PC-9 (cell line): ENCODE measurements around the gene KCNT2. TPM values are rescaled to one million over a fixed set of nuclear protein-coding genes. Genes with fewer than 3 reads are reported as not detected.
A peak's percentile ranks its signal among the peaks of the same experiment; 100 is the strongest.
"Not testable (repeated sequence)": the region's sequence is repeated elsewhere in the genome, so short reads cannot be mapped to it uniquely, and the experiment has no call there.

ENCODE experiments used
- BruUV-seq: library from RNA; stranded (reverse); fragments of 400-500 nt; replicated peaks from 2 replicates; lab custom pipeline; 2021; lab: Mats Ljungman, UMichigan
- CTCF ChIA-PET: fragments of 300-600 bp; sonication (Branson Sonifier 250); formaldehyde crosslinking; loops from one replicate; lab custom pipeline; 2022; ENCODE audit warnings: antibody characterized with exemption; lab: Charles Lee
- POLR2A ChIA-PET: fragments of 300-600 bp; sonication (Branson Sonifier 250); formaldehyde crosslinking; loops from one replicate; lab custom pipeline; 2022; ENCODE audit warnings: antibody characterized with exemption; ENCODE audit not compliant: unreplicated experiment; lab: Charles Lee
- DNase-seq, 2 experiments: peaks; one replicate each; pipeline versions ENCODE4 v3.0.0 to v3.0.0-alpha.2; 2015 to 2022; ENCODE audit warnings: mixed read lengths in 1 of 2
- H2AFZ ChIP-seq: fragments of 200-600 bp; sonication (generic); 2 replicates; pipeline ENCODE4 v1.8.1; 2017; ENCODE audit warnings: antibody characterized with exemption
- H3F3A ChIP-seq: fragments of 200-600 bp; sonication (generic); 2 replicates; pipeline ENCODE4 v1.8.1; 2017; ENCODE audit warnings: antibody characterized with exemption, mild to moderate bottlenecking, low read depth; ENCODE audit not compliant: insufficient read depth
- H3K27ac ChIP-seq: fragments of 200-600 bp; sonication (generic); 2 replicates; pipeline ENCODE4 v1.6.1; 2016; ENCODE audit warnings: mixed run types
- H3K27me3 ChIP-seq: fragments of 200-600 bp; sonication (generic); 2 replicates; pipeline ENCODE4 v1.6.1; 2016; ENCODE audit warnings: low read depth, mixed run types; ENCODE audit not compliant: insufficient read depth
- H3K36me3 ChIP-seq: fragments of 200-600 bp; sonication (generic); 2 replicates; pipeline ENCODE4 v1.6.1; 2016; ENCODE audit warnings: low read depth, mixed run types
- H3K4me1 ChIP-seq: fragments of 200-600 bp; sonication (generic); replicated peaks from 2 replicates; pipeline ENCODE4 v1.6.1; 2016; ENCODE audit warnings: mixed run types; ENCODE audit not compliant: insufficient read depth
- H3K4me2 ChIP-seq: fragments of 200-600 bp; sonication (generic); 2 replicates; pipeline ENCODE4 v1.6.1; 2017; ENCODE audit warnings: mixed run types
- H3K4me3 ChIP-seq: fragments of 200-600 bp; sonication (generic); 2 replicates; pipeline ENCODE4 v1.6.1; 2016; ENCODE audit warnings: mixed run types
- H3K79me2 ChIP-seq: fragments of 200-600 bp; sonication (generic); 2 replicates; pipeline ENCODE4 v1.6.1; 2017; ENCODE audit warnings: low read depth, mixed run types
- H3K9me2 ChIP-seq: fragments of 200-600 bp; sonication (generic); 2 replicates; pipeline ENCODE4 v1.8.1; 2017; ENCODE audit warnings: mild to moderate bottlenecking; ENCODE audit not compliant: insufficient read depth
- H3K9me3 ChIP-seq: fragments of 200-600 bp; sonication (generic); 2 replicates; pipeline ENCODE4 v1.8.1; 2016; ENCODE audit warnings: low read depth; ENCODE audit not compliant: insufficient read depth
- H4K20me1 ChIP-seq: fragments of 200-600 bp; sonication (generic); 2 replicates; pipeline ENCODE4 v1.8.1; 2017; ENCODE audit not compliant: insufficient read depth
- CTCF ChIP-seq: fragments of 200-600 bp; sonication (generic); conservative IDR thresholded peaks from 2 replicates; pipeline ENCODE4 v1.6.1; 2017; ENCODE audit warnings: mixed run types, antibody characterized with exemption, mild to moderate bottlenecking, moderate library complexity
- EZH2 ChIP-seq: fragments of 200-600 bp; sonication (generic); IDR thresholded peaks from 2 replicates; pipeline ENCODE4 v1.8.0; 2017; ENCODE audit warnings: antibody characterized with exemption, low read depth
- intact Hi-C: fragments of 100-400 bp; cut with micrococcal nuclease; formaldehyde crosslinking; loops from one replicate; pipeline ENCODE4 v1.10.0; 2022; ENCODE audit not compliant: unreplicated experiment
- total RNA-seq: library from RNA; stranded (reverse); gene quantifications from 2 replicates; pipeline ENCODE4 v1.2.3, GENCODE V29; 2021

The KCNT2 gene
- total RNA-seq, 1 experiment from 2014 or later: 0.90 TPM

GRCh38 chr1:196278816-196279215 is 329.4 kb downstream of the KCNT2 start:
- POLR2A ChIA-PET: no interaction called here
- BruUV-seq: no TSS peak
- TF ChIP-seq EZH2 (no peak), CTCF (no peak)
- H3K4me2 ChIP-seq: no peak overlapping the region
- intact Hi-C loops: no loop called here
- H4K20me1 ChIP-seq: no peaks in the 10 kb centered on the region
- no peak overlapping the region for H2AFZ ChIP-seq
- H3K9me3 ChIP-seq: no peaks in the 10 kb centered on the region; the same call in 1 of the 2 replicates
- H3K36me3 ChIP-seq: no peaks in the 10 kb centered on the region
- H3K27me3 ChIP-seq: no peaks in the 10 kb centered on the region
- CTCF ChIA-PET: no interaction called here
- no peak overlapping the region for H3K27ac ChIP-seq
- DNase-seq: no peak
- no peaks in the 10 kb centered on the region for H3K4me1 ChIP-seq
- H3K4me3 ChIP-seq: no peak overlapping the region
- no peaks in the 10 kb centered on the region for H3F3A ChIP-seq
- H3K79me2 ChIP-seq: no peaks in the 10 kb centered on the region
- H3K9me2 ChIP-seq: no peaks in the 10 kb centered on the region; the same call in 1 of the 2 replicates

- DNase-seq: no peak
- Histone ChIP-seq H3K4me3 (no peak overlapping the region), H2AFZ (no peak overlapping the region), H3F3A (no peaks in the 10 kb centered on the region), H3K79me2 (no peaks in the 10 kb centered on the region), H3K4me2 (no peak overlapping the region), H3K9me2 (no peaks in the 10 kb centered on the region; the same call in 1 of the 2 replicates), H3K9me3 (no peaks in the 10 kb centered on the region; the same call in 1 of the 2 replicates), H4K20me1 (no peaks in the 10 kb centered on the region), H3K27ac (no peak overlapping the region), H3K36me3 (no peaks in the 10 kb centered on the region), H3K4me1 (no peaks in the 10 kb centered on the region), H3K27me3 (no peaks in the 10 kb centered on the region)
- no peak for TF ChIP-seq EZH2
- TF ChIP-seq CTCF: no peak
- POLR2A ChIA-PET: no interaction called here
- CTCF ChIA-PET: no interaction called here
- no TSS peak for BruUV-seq
- intact Hi-C loops: no loop called here
Measured at GRCh38 chr1:196277860-196278259, 330.4 kb downstream of the KCNT2 start.

DNA sequence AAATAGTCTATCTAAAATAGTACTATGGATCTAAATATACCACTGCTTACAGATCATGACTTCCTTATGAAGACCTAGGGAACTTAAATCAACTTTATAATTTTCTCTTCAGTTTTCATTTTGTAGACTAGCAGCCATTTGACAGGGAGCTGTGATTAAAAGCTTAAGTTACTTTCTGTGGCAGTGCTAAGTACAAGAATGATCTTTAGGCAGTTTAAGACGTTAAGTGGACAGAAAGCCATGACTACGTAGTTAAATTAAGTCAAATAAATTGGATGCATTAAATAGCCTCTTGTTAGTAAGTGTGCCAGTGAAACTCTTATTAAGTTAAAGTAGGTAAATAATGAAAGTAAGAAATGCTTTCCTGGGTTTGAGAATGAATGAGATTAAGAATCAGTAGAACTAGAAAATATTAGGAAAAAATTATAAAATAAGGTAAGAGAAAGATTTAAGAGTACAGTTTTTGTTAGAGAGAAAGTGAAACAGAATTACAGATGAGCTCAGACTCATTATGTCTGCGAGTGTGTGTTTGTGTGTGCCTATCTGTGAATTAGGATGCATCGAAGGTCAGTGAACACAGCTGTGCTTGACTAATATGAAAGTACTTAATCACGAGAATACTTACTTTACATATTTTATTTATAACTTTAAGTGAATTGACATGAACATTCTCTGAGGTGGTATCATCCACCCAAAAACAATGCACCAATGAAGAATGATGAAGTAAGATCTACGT is 336.9 kb downstream of the KCNT2 start:
- BruUV-seq: no TSS peak
- CTCF ChIA-PET: no interaction called here
- H3K9me2 ChIP-seq: no peaks in the 10 kb centered on the region
- H3F3A ChIP-seq: no peaks in the 10 kb centered on the region
- peak overlapping the region; percentile 12 for H2AFZ ChIP-seq
- H3K27me3 ChIP-seq: no peaks in the 10 kb centered on the region
- no peaks in the 10 kb centered on the region for H3K36me3 ChIP-seq
- no peaks in the 10 kb centered on the region for H3K79me2 ChIP-seq
- no peak for TF ChIP-seq EZH2
- POLR2A ChIA-PET: no interaction called here
- no peaks in the 10 kb centered on the region; the same call in 1 of the 2 replicates for H3K9me3 ChIP-seq
- H3K4me1 ChIP-seq: no peaks in the 10 kb centered on the region
- no peak overlapping the region for H3K27ac ChIP-seq
- intact Hi-C loops: no loop called here
- no peak for DNase-seq
- H4K20me1 ChIP-seq: no peaks in the 10 kb centered on the region
- H3K4me2 ChIP-seq: peak overlapping the region; percentile 31
- no peak overlapping the region for H3K4me3 ChIP-seq

GRCh38 chr1:196263086-196263485 is 345.2 kb downstream of the KCNT2 start:
- BruUV-seq, H3K4me3 ChIP-seq, H3K9me3 ChIP-seq, H3K9me2 ChIP-seq, DNase-seq, POLR2A ChIA-PET, H3K4me2 ChIP-seq, H3F3A ChIP-seq, H3K4me1 ChIP-seq, H2AFZ ChIP-seq, H3K27ac ChIP-seq, H3K79me2 ChIP-seq, H3K36me3 ChIP-seq, H4K20me1 ChIP-seq, CTCF ChIA-PET, H3K27me3 ChIP-seq, intact Hi-C loops: not testable (repeated sequence)
